ENCODE results near the gene ZNF681. TPM values are rescaled to one million over a fixed set of nuclear protein-coding genes. Genes with fewer than 3 reads are reported as not detected.
"Not testable (repeated sequence)": the region's sequence is repeated elsewhere in the genome, so short reads cannot be mapped to it uniquely, and the experiment has no call there.

Gene ZNF681
- total and polyA plus RNA-seq, 4 donors: 5.4 to 12.2 (median 5.6) TPM

- peaks cover 5% of the 10 kb centered on the region for H3K9me3 ChIP-seq (ENCODE audit: control insufficient read depth, insufficient read depth, low read length)
- no peak overlapping the region for H3K4me3 ChIP-seq (ENCODE audit: low read depth, low read length)
- WGBS (ENCODE audit: insufficient coverage): 77% methylated on average over 11 of the region's 17 CpGs
- no peak for DNase-seq (ENCODE audit: low read depth in 4 of 6, low spot score in 6 of 6)
- H3K27me3 ChIP-seq (ENCODE audit: control insufficient read depth, insufficient read depth, low read length): no peaks in the 10 kb centered on the region
- no peaks in the 10 kb centered on the region for H3K36me3 ChIP-seq (ENCODE audit: control insufficient read depth, insufficient read depth, low read length)
- no peaks in the 10 kb centered on the region for H3K4me1 ChIP-seq (ENCODE audit: control insufficient read depth, insufficient read depth, low read length)
- no peak overlapping the region for H3K27ac ChIP-seq (ENCODE audit: low read depth, low read length)
Observed at GRCh38 chr19:23790641-23791488, 32.2 kb upstream of the ZNF681 start.

GRCh38 chr19:23789246-23789645, 30.6 kb upstream of the ZNF681 start:
- no peak for DNase-seq (ENCODE audit: low read depth in 4 of 6, low spot score in 6 of 6)
- H3K9me3 ChIP-seq (ENCODE audit: control insufficient read depth, insufficient read depth, low read length): no peaks in the 10 kb centered on the region
- no peaks in the 10 kb centered on the region for H3K4me1 ChIP-seq (ENCODE audit: control insufficient read depth, insufficient read depth, low read length)
- H3K27ac ChIP-seq (ENCODE audit: low read depth, low read length): no peak overlapping the region
- no peaks in the 10 kb centered on the region for H3K27me3 ChIP-seq (ENCODE audit: control insufficient read depth, insufficient read depth, low read length)
- H3K36me3 ChIP-seq (ENCODE audit: control insufficient read depth, insufficient read depth, low read length): no peaks in the 10 kb centered on the region
- H3K4me3 ChIP-seq (ENCODE audit: low read depth, low read length): no peak overlapping the region

GRCh38 chr19:23788411-23788810, 29.7 kb upstream of the ZNF681 start:
- 100% methylated on average over 1 of the region's 4 CpGs for WGBS (ENCODE audit: insufficient coverage)
- Histone ChIP-seq H3K4me3 (ENCODE audit: low read depth, low read length) (no peak overlapping the region), H3K27ac (ENCODE audit: low read depth, low read length) (no peak overlapping the region), H3K9me3 (ENCODE audit: control insufficient read depth, insufficient read depth, low read length) (no peaks in the 10 kb centered on the region), H3K36me3 (ENCODE audit: control insufficient read depth, insufficient read depth, low read length) (peaks cover 2% of the 10 kb centered on the region), H3K4me1 (ENCODE audit: control insufficient read depth, insufficient read depth, low read length) (no peaks in the 10 kb centered on the region), H3K27me3 (ENCODE audit: control insufficient read depth, insufficient read depth, low read length) (no peaks in the 10 kb centered on the region)
- DNase-seq (ENCODE audit: low read depth in 4 of 6, low spot score in 6 of 6): no peak

GRCh38 chr19:23787106-23787505, 28.4 kb upstream of the ZNF681 start:
- H3K27ac ChIP-seq (ENCODE audit: low read depth, low read length): no peak overlapping the region
- DNase-seq (ENCODE audit: low read depth in 4 of 6, low spot score in 6 of 6): no peak
- no CpG with 5 or more reads among the region's 3 CpGs for WGBS (ENCODE audit: insufficient coverage)
- H3K27me3 ChIP-seq (ENCODE audit: control insufficient read depth, insufficient read depth, low read length): no peaks in the 10 kb centered on the region
- H3K9me3 ChIP-seq (ENCODE audit: control insufficient read depth, insufficient read depth, low read length): no peaks in the 10 kb centered on the region
- no peak overlapping the region for H3K4me3 ChIP-seq (ENCODE audit: low read depth, low read length)
- H3K4me1 ChIP-seq (ENCODE audit: control insufficient read depth, insufficient read depth, low read length): no peaks in the 10 kb centered on the region
- peaks cover 2% of the 10 kb centered on the region for H3K36me3 ChIP-seq (ENCODE audit: control insufficient read depth, insufficient read depth, low read length)

- 100% methylated on average over 1 of the region's 3 CpGs for WGBS (ENCODE audit: insufficient coverage)
- peaks cover 2% of the 10 kb centered on the region for H3K36me3 ChIP-seq (ENCODE audit: control insufficient read depth, insufficient read depth, low read length)
Observed at GRCh38 chr19:23785982-23786381, 27.3 kb upstream of the ZNF681 start.

GRCh38 chr19:23784274-23784673, 25.6 kb upstream of the ZNF681 start:
- WGBS (ENCODE audit: insufficient coverage): 83% methylated on average over 1 of the region's 2 CpGs
- Histone ChIP-seq H3K4me3 (ENCODE audit: low read depth, low read length) (no peak overlapping the region), H3K27me3 (ENCODE audit: control insufficient read depth, insufficient read depth, low read length) (no peaks in the 10 kb centered on the region), H3K27ac (ENCODE audit: low read depth, low read length) (no peak overlapping the region), H3K36me3 (ENCODE audit: control insufficient read depth, insufficient read depth, low read length) (peaks cover 2% of the 10 kb centered on the region), H3K9me3 (ENCODE audit: control insufficient read depth, insufficient read depth, low read length) (no peaks in the 10 kb centered on the region), H3K4me1 (ENCODE audit: control insufficient read depth, insufficient read depth, low read length) (no peaks in the 10 kb centered on the region)
- no peak for DNase-seq (ENCODE audit: low read depth in 4 of 6, low spot score in 6 of 6)

More at GRCh38 chr19:23785982-23786381, 27.3 kb upstream of the ZNF681 start:
- no peaks in the 10 kb centered on the region for H3K4me1 ChIP-seq (ENCODE audit: control insufficient read depth, insufficient read depth, low read length)
- no peak overlapping the region for H3K27ac ChIP-seq (ENCODE audit: low read depth, low read length)
- no peaks in the 10 kb centered on the region for H3K9me3 ChIP-seq (ENCODE audit: control insufficient read depth, insufficient read depth, low read length)
- no peak overlapping the region for H3K4me3 ChIP-seq (ENCODE audit: low read depth, low read length)
- no peak for DNase-seq (ENCODE audit: low read depth in 4 of 6, low spot score in 6 of 6)
- no peaks in the 10 kb centered on the region for H3K27me3 ChIP-seq (ENCODE audit: control insufficient read depth, insufficient read depth, low read length)

GRCh38 chr19:23783636-23784035, 24.9 kb upstream of the ZNF681 start:
- Histone ChIP-seq H3K36me3 (ENCODE audit: control insufficient read depth, insufficient read depth, low read length) (peaks cover 2% of the 10 kb centered on the region), H3K9me3 (ENCODE audit: control insufficient read depth, insufficient read depth, low read length) (no peaks in the 10 kb centered on the region), H3K4me3 (ENCODE audit: low read depth, low read length) (no peak overlapping the region), H3K27me3 (ENCODE audit: control insufficient read depth, insufficient read depth, low read length) (no peaks in the 10 kb centered on the region), H3K27ac (ENCODE audit: low read depth, low read length) (no peak overlapping the region), H3K4me1 (ENCODE audit: control insufficient read depth, insufficient read depth, low read length) (no peaks in the 10 kb centered on the region)
- no peak for DNase-seq (ENCODE audit: low read depth in 4 of 6, low spot score in 6 of 6)
- WGBS (ENCODE audit: insufficient coverage): no CpG with 5 or more reads among the region's 1 CpG

GRCh38 chr19:23779645-23780044, 21.0 kb upstream of the ZNF681 start:
- H3K4me3 ChIP-seq (ENCODE audit: low read depth, low read length): no peak overlapping the region
- H3K27me3 ChIP-seq (ENCODE audit: control insufficient read depth, insufficient read depth, low read length): no peaks in the 10 kb centered on the region
- H3K27ac ChIP-seq (ENCODE audit: low read depth, low read length): no peak overlapping the region
- H3K4me1 ChIP-seq (ENCODE audit: control insufficient read depth, insufficient read depth, low read length): no peaks in the 10 kb centered on the region
- H3K9me3 ChIP-seq (ENCODE audit: control insufficient read depth, insufficient read depth, low read length): no peaks in the 10 kb centered on the region
- peaks cover 2% of the 10 kb centered on the region for H3K36me3 ChIP-seq (ENCODE audit: control insufficient read depth, insufficient read depth, low read length)
- WGBS (ENCODE audit: insufficient coverage): 95% methylated on average over 7 of the region's 7 CpGs
- no peak for DNase-seq (ENCODE audit: low read depth in 4 of 6, low spot score in 6 of 6)

- no peak overlapping the region for H3K4me3 ChIP-seq (ENCODE audit: low read depth, low read length)
- H3K36me3 ChIP-seq (ENCODE audit: control insufficient read depth, insufficient read depth, low read length): peaks cover under 1% of the 10 kb centered on the region
- DNase-seq (ENCODE audit: low read depth in 4 of 6, low spot score in 6 of 6): no peak
- H3K9me3 ChIP-seq (ENCODE audit: control insufficient read depth, insufficient read depth, low read length): no peaks in the 10 kb centered on the region
- no peaks in the 10 kb centered on the region for H3K4me1 ChIP-seq (ENCODE audit: control insufficient read depth, insufficient read depth, low read length)
- WGBS (ENCODE audit: insufficient coverage): 100% methylated on average over 5 of the region's 5 CpGs
- no peaks in the 10 kb centered on the region for H3K27me3 ChIP-seq (ENCODE audit: control insufficient read depth, insufficient read depth, low read length)
- no peak overlapping the region for H3K27ac ChIP-seq (ENCODE audit: low read depth, low read length)
Observed at GRCh38 chr19:23778566-23778965, 19.9 kb upstream of the ZNF681 start.

- not testable (repeated sequence) for H3K27ac ChIP-seq (ENCODE audit: low read depth, low read length); H3K27me3 ChIP-seq (ENCODE audit: control insufficient read depth, insufficient read depth, low read length); H3K9me3 ChIP-seq (ENCODE audit: control insufficient read depth, insufficient read depth, low read length); H3K36me3 ChIP-seq (ENCODE audit: control insufficient read depth, insufficient read depth, low read length); H3K4me1 ChIP-seq (ENCODE audit: control insufficient read depth, insufficient read depth, low read length); H3K4me3 ChIP-seq (ENCODE audit: low read depth, low read length); DNase-seq (ENCODE audit: low read depth in 4 of 6, low spot score in 6 of 6)
- 100% methylated on average over 2 of the region's 6 CpGs for WGBS (ENCODE audit: insufficient coverage)
Observed at GRCh38 chr19:23778036-23778435, 19.3 kb upstream of the ZNF681 start.

All from spinal cord (tissue), 10 donors.